PC-9 (cell line): ENCODE measurements around the gene B3GNT5.

Source experiments
- CTCF ChIP-seq: fragments of 200-600 bp; sonication (generic); conservative IDR thresholded peaks from 2 replicates; pipeline ENCODE4 v1.6.1; 2017; ENCODE audit warnings: mixed run types, antibody characterized with exemption, mild to moderate bottlenecking, moderate library complexity
- EZH2 ChIP-seq: fragments of 200-600 bp; sonication (generic); IDR thresholded peaks from 2 replicates; pipeline ENCODE4 v1.8.0; 2017; ENCODE audit warnings: antibody characterized with exemption, low read depth

GRCh38 chr3:183239046-183239445, 14.0 kb upstream of the B3GNT5 start:
- no peak for TF ChIP-seq EZH2
- TF ChIP-seq CTCF, result no peak
